ENCODE measurements around the gene TPSG1.

GRCh38 chr16:1261131-1261892 is 36.2 kb upstream of the TPSG1 start:
- TF ChIP-seq CTCF (IDR thresholded peaks at IDR 0.05 in 2 of 3, conservative IDR thresholded peaks at IDR 0.05 in 1 of 3; ENCODE audit: control insufficient read depth in 2 of 3, extremely low read depth in 1 of 3, insufficient read depth in 1 of 3, low read depth in 3 of 3, low read length in 3 of 3) (no peak), POLR2AphosphoS5 (IDR thresholded peaks at IDR 0.05; ENCODE audit: low read length) (no peak), ATF2 (IDR thresholded peaks at IDR 0.05; ENCODE audit: low read length) (no peak), KLF5 (IDR thresholded peaks at IDR 0.05; ENCODE audit: partially characterized antibody) (no peak), ESRRA (IDR thresholded peaks at IDR 0.05; ENCODE audit: low read length) (no peak), CHD2 (IDR thresholded peaks at IDR 0.05; ENCODE audit: borderline replicate concordance, low read depth, low read length) (no peak)

Measured in GM12878 (cell line).